Stimulated activated CD8-positive, alpha-beta memory T cell treated with anti-CD3 and anti-CD28 coated beads, Interleukin-15, amount 100 ng/mL, for 4 hours (primary cell): ENCODE data around the gene AVEN.
"Not testable (repeated sequence)": the region's sequence is repeated elsewhere in the genome, so short reads cannot be mapped to it uniquely, and the experiment has no call there.

Experiments
- DNase-seq, 2 donors: peaks; one replicate each; pipeline ENCODE4 v3.0.0-alpha.2; 2020; ENCODE audit warnings: low read depth in 2 of 2

Gene AVEN

DNA sequence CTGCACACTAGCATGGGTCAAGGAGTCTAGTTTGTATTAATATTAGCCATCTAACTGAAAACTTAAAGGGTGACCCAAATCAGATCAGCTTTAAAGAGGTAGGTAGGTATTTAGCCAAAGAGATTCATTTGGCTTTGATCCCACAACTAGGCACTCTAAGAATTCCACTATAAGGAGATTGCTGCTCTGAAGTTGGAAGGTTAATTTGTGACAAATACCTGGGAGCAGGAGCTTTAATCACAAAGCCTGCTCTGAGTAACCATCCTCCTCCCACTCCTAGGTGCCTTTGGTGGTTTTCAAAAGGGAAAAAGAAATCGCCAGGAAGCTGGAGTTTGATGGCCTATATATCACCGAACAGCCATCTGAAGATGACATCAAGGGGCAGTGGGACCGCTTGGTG, 191.0 kb downstream of the AVEN start:
- no peak for DNase-seq

GRCh38 chr15:33846862-33847261, 192.1 kb downstream of the AVEN start:
- no peak for DNase-seq

DNA sequence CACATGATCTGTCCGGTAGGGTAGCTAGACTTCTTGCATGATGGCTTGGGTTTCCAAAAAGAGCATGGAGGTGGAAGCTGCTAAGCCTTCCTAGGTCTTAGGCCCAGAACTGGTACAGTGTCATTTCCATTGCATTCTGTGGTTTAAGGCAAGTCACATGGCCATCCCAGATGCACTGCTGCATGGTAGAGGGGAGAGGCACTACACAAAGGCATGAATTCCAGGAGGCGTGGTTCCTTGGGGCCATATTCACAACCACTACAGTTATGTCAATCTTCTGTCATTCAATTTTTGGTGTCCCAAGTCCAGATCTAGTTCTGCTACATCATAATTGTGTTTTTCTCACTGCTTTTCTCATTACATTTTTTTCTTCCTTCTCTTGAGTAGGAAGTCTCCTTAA, 192.9 kb downstream of the AVEN start:
- no peak for DNase-seq

GRCh38 chr15:33844597-33844996, 194.4 kb downstream of the AVEN start:
- DNase-seq: no peak

- DNase-seq: no peak
Measured at GRCh38 chr15:33844186-33844585, 194.8 kb downstream of the AVEN start.

DNA sequence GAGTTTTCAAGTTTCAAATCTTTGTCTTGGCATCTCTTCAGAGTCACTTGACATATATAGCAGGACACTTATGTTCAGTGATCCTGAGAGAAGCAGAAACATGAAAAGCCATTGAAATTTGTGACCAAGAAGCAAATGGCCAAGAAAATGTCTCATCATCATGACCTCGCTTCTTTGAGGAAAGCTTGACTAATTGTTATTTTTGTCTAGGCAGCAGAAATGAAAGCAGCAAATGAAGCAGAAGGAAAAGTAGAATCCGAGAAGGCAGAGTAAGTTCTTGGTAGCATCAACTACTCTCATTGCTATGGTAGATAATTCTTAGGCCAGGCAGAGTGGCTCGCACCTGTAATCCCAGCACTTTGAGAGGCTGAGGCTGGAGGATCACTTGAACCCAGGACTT, 198.4 kb downstream of the AVEN start:
- no peak for DNase-seq

DNA sequence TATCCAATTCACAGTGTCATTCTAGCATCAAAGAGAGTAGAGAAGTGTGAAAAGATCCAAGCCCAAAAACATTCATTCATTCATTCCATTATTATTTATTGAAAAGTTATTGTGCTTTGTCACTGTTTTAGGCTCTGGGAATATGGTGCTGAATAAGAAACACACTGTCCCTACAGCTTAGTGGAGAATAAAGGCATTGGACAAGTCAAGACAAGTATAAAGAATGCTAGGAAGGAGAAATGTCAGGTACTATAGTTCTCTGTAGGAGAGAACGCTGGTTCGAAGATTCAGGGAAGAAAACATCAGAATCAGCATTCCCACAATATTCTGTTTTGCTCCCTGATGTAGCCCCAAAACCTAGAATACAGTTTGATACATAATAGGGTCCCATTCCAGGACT, 199.5 kb downstream of the AVEN start:
- no peak for DNase-seq

- no peak for DNase-seq
Measured at GRCh38 chr15:33837294-33837693, 201.7 kb downstream of the AVEN start.

DNA sequence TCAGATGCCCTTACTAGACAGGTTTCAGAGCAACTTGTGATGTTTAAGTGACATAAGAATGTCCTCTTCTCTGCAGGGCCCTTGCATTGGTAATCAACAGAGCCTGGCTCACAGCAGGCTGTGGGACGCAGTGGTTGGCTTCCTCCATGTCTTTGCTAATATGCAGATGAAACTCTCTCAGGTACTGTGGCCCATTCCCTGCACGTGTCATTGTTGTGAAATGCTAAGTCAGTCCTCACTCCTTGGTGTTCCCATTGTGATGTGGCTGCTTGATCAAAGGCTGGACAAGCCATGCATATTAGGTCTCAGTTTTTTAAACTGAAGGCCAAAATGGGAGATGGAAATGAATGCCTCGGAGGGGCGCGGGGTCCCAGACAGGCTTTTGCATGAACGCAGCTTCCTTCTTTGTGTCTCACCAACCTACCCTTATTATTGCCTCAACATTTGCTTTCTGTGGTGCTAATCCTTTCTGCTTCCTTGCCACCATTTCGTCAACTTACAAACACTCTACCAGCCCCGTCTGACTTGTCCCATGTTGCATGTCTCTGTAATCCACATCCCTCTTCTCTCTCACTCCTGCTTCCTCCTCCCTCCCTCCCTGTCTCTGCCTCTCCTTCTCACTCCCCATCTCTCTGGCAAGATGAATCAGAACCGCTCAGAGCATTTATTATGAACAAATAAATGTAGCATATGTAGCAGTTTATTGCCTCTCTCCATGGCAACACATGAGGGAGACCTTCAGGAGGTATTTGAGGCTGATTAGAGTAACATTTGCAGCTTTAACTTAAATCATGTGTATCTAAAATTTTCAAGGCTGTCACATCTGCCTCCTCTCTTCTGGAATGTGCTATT, 203.9 kb downstream of the AVEN start:
- DNase-seq: no peak

- DNase-seq: no peak
Measured at GRCh38 chr15:33831646-33832045, 207.4 kb downstream of the AVEN start.

GRCh38 chr15:33830351-33830750, 208.7 kb downstream of the AVEN start:
- DNase-seq: no peak

GRCh38 chr15:33826201-33826600, 212.8 kb downstream of the AVEN start:
- DNase-seq: no peak

GRCh38 chr15:33825453-33825852, 213.6 kb downstream of the AVEN start:
- no peak for DNase-seq

DNA sequence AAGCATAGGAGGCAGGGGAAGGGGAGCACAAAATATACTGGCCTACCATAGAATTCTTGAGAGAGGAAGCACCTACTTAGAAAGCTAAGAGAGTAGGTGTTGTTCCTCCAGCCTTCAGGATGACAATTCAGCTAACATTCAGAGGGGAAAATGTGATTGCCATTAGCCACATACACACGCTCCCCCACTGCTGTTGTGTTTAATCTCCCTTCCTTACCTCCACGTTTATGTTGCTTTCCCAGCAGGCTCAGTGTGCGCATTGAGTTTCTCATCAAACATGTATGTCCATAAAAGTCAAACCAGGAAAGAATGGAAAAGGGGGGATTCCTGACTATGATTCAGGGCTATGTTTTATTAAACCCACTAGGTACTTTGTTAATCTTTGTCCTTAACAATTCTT, 215.9 kb downstream of the AVEN start:
- DNase-seq: no peak

- DNase-seq: no peak
Measured at GRCh38 chr15:33822479-33822878, 216.5 kb downstream of the AVEN start.

GRCh38 chr15:33819499-33819898, 219.5 kb downstream of the AVEN start:
- not testable (repeated sequence) for DNase-seq
